Loucy (cell line): ENCODE results near the gene PIP4K2C.
"Not testable (repeated sequence)": the region's sequence is repeated elsewhere in the genome, so short reads cannot be mapped to it uniquely, and the experiment has no call there.

Source experiments
- H2AFZ ChIP-seq: fragments of 200-600 bp; sonication (generic); 2 replicates; pipeline ENCODE4 v1.6.0; 2016; ENCODE audit warnings: antibody characterized with exemption, mild to moderate bottlenecking, low read length, moderate library complexity
- H3F3A ChIP-seq: fragments of 200-600 bp; 2 replicates; pipeline ENCODE4 v1.6.0; 2016; ENCODE audit warnings: antibody characterized with exemption, low read depth, mild to moderate bottlenecking
- H3K27me3 ChIP-seq: fragments of 200-600 bp; sonication (generic); 2 replicates; pipeline ENCODE4 v1.6.1; 2014; ENCODE audit warnings: low read length, mild to moderate bottlenecking; ENCODE audit not compliant: insufficient read depth, poor library complexity, severe bottlenecking
- H3K36me3 ChIP-seq: fragments of 200-600 bp; sonication (generic); 2 replicates; pipeline ENCODE4 v1.6.1; 2016; ENCODE audit warnings: low read length; ENCODE audit not compliant: insufficient read depth
- H3K4me1 ChIP-seq: fragments of 200-600 bp; sonication (generic); 2 replicates; pipeline ENCODE4 v1.5.1; 2014; ENCODE audit warnings: low read length, mild to moderate bottlenecking; ENCODE audit not compliant: insufficient read depth, poor library complexity, severe bottlenecking
- H3K4me2 ChIP-seq: fragments of 200-600 bp; sonication (generic); 2 replicates; pipeline ENCODE4 v1.6.0; 2014; ENCODE audit warnings: antibody characterized with exemption, low read length, low read depth, mild to moderate bottlenecking; ENCODE audit not compliant: poor library complexity, severe bottlenecking
- H3K4me3 ChIP-seq: fragments of 200-600 bp; sonication (generic); 2 replicates; pipeline ENCODE4 v1.5.1; 2014; ENCODE audit warnings: low read length, mild to moderate bottlenecking, mixed read lengths; ENCODE audit not compliant: poor library complexity, severe bottlenecking
- H3K79me2 ChIP-seq: fragments of 200-600 bp; sonication (generic); 2 replicates; pipeline ENCODE4 v1.6.1; 2014; ENCODE audit warnings: low read length; ENCODE audit not compliant: insufficient read depth
- H3K9ac ChIP-seq: fragments of 200-600 bp; sonication (generic); 2 replicates; pipeline ENCODE4 v1.6.0; 2014; ENCODE audit warnings: mild to moderate bottlenecking, low read depth, low read length, moderate library complexity; ENCODE audit not compliant: poor library complexity, severe bottlenecking
- H3K9me2 ChIP-seq: fragments of 200-600 bp; sonication (generic); replicated peaks from 2 replicates; pipeline ENCODE4 v1.6.1; 2016; ENCODE audit warnings: low read depth, low read length, mixed read lengths
- H3K9me3 ChIP-seq: fragments of 200-600 bp; sonication (generic); 2 replicates; pipeline ENCODE4 v1.6.1; 2014; ENCODE audit warnings: mild to moderate bottlenecking, antibody characterized with exemption, low read length, low read depth; ENCODE audit not compliant: insufficient read depth
- H4K20me1 ChIP-seq: fragments of 200-600 bp; sonication (generic); 2 replicates; pipeline ENCODE4 v1.6.0; 2014; ENCODE audit warnings: antibody characterized with exemption, low read length, mild to moderate bottlenecking; ENCODE audit not compliant: insufficient read depth, poor library complexity, severe bottlenecking
- EZH2phosphoT487 ChIP-seq: fragments of 200-600 bp; IDR thresholded peaks from 2 replicates; pipeline ENCODE4 v1.6.1; 2018; ENCODE audit warnings: antibody characterized with exemption, mild to moderate bottlenecking, moderate library complexity, borderline replicate concordance
- TF ChIP-seq, protein P1 (sequence below): fragments of 200-600 bp; sonication (generic); conservative IDR thresholded peaks from 2 replicates; pipeline ENCODE4 v1.5.1; 2014; ENCODE audit warnings: mild to moderate bottlenecking, antibody characterized with exemption, low read length

Gene PIP4K2C

GRCh38 chr12:57616383-57617101 is 25.6 kb downstream of the PIP4K2C start:
- no peak overlapping the region for H2AFZ ChIP-seq
- no peak overlapping the region for H3K4me3 ChIP-seq
- H3K79me2 ChIP-seq, result no peaks in the 10 kb centered on the region
- H3K27me3 ChIP-seq, result no peaks in the 10 kb centered on the region
- no peak overlapping the region for H3K4me2 ChIP-seq
- H4K20me1 ChIP-seq, result no peaks in the 10 kb centered on the region
- TF ChIP-seq, protein P1, sequence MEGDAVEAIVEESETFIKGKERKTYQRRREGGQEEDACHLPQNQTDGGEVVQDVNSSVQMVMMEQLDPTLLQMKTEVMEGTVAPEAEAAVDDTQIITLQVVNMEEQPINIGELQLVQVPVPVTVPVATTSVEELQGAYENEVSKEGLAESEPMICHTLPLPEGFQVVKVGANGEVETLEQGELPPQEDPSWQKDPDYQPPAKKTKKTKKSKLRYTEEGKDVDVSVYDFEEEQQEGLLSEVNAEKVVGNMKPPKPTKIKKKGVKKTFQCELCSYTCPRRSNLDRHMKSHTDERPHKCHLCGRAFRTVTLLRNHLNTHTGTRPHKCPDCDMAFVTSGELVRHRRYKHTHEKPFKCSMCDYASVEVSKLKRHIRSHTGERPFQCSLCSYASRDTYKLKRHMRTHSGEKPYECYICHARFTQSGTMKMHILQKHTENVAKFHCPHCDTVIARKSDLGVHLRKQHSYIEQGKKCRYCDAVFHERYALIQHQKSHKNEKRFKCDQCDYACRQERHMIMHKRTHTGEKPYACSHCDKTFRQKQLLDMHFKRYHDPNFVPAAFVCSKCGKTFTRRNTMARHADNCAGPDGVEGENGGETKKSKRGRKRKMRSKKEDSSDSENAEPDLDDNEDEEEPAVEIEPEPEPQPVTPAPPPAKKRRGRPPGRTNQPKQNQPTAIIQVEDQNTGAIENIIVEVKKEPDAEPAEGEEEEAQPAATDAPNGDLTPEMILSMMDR, result no peak
- TF ChIP-seq EZH2phosphoT487, result no peak
- H3K9me3 ChIP-seq, result no peaks in the 10 kb centered on the region
- H3K36me3 ChIP-seq, result no peaks in the 10 kb centered on the region
- H3K9me2 ChIP-seq, result no peaks in the 10 kb centered on the region
- H3K4me1 ChIP-seq, result peaks cover 24% of the 10 kb centered on the region
- H3F3A ChIP-seq, result no peaks in the 10 kb centered on the region
- H3K9ac ChIP-seq, result no peak overlapping the region

DNA sequence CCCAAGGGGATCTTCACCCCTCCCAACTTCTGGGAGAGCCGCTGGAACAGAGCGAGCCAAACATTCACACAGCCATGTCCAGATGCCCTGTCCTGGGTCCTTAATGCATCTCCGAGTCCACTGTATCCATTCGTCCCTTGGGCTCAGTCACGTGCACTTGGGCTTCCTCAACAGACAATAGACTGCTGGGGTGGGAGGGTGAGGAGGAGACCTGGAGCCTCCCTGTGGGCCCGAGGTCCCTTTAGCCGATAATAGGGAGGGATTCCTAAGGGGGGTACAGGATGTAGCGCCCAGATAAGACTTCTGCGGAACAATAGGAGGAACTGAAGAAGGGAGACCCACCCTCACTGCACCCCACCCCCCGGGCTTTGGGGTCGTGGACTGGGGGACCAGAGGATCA is 26.9 kb downstream of the PIP4K2C start:
- H3K4me1 ChIP-seq, result peaks cover 15% of the 10 kb centered on the region
- no peaks in the 10 kb centered on the region for H3K9me2 ChIP-seq
- no peak overlapping the region for H3K4me2 ChIP-seq
- no peak for TF ChIP-seq EZH2phosphoT487
- TF ChIP-seq, protein P1, result no peak
- H3K27me3 ChIP-seq, result no peaks in the 10 kb centered on the region
- no peak overlapping the region for H3K4me3 ChIP-seq
- no peaks in the 10 kb centered on the region for H3F3A ChIP-seq
- no peak overlapping the region for H2AFZ ChIP-seq
- H3K79me2 ChIP-seq, result no peaks in the 10 kb centered on the region
- H3K9me3 ChIP-seq, result no peaks in the 10 kb centered on the region
- H4K20me1 ChIP-seq, result no peaks in the 10 kb centered on the region
- no peaks in the 10 kb centered on the region for H3K36me3 ChIP-seq
- H3K9ac ChIP-seq, result no peak overlapping the region

DNA sequence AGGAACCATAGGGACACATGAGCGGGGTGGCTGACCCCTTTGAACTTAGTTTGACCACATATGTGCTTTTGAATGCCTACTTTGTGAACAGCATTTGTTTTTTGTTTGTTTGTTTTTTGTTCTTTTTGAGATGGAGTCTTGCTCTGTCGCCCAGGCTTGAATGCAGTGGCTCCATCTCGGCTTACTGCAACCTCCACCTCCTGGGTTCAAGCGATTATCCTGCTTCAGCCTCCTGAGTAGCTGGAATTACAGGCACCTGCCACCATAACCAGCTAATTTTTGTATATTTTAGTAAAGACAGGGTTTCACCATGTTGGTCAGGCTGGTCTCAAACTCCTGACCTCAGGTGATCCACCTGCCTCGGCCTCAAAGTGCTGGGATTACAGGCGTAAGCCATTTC is 27.4 kb downstream of the PIP4K2C start:
- not testable (repeated sequence) for H3K4me3 ChIP-seq, H3F3A ChIP-seq, H3K9me3 ChIP-seq, H3K9ac ChIP-seq, H2AFZ ChIP-seq, H3K79me2 ChIP-seq, H3K27me3 ChIP-seq, H3K4me2 ChIP-seq, H4K20me1 ChIP-seq, H3K36me3 ChIP-seq, H3K9me2 ChIP-seq
- H3K4me1 ChIP-seq, result peaks cover 15% of the 10 kb centered on the region

GRCh38 chr12:57618966-57619433 is 28.0 kb downstream of the PIP4K2C start:
- Histone ChIP-seq H3K79me2 (no peaks in the 10 kb centered on the region), H3K36me3 (no peaks in the 10 kb centered on the region), H4K20me1 (no peaks in the 10 kb centered on the region), H3K9ac (no peak overlapping the region), H2AFZ (no peak overlapping the region), H3K27me3 (no peaks in the 10 kb centered on the region), H3K4me3 (no peak overlapping the region), H3K9me2 (no peaks in the 10 kb centered on the region), H3F3A (no peaks in the 10 kb centered on the region), H3K4me2 (no peak overlapping the region), H3K4me1 (peaks cover 11% of the 10 kb centered on the region), H3K9me3 (no peaks in the 10 kb centered on the region)
- TF ChIP-seq EZH2phosphoT487, result no peak
- TF ChIP-seq, protein P1, result no peak
